HepG2 (cell line): ENCODE measurements around the gene ANKS1B. TPM values are rescaled to one million over a fixed set of nuclear protein-coding genes. Genes with fewer than 3 reads are reported as not detected.

Experiments
- ATAC-seq: fragments of 200-7000 bp; cut with Tn5 transposase; 3 replicates; pipeline ENCODE4 v1.9.1; 2020; ENCODE audit warnings: mild to moderate bottlenecking, moderate library complexity
- BruUV-seq: library from RNA; stranded (reverse); fragments of 400-500 nt; replicated peaks from 2 replicates; lab custom pipeline; 2021; lab: Mats Ljungman, UMichigan
- CTCF ChIA-PET: fragments of 300-600 bp; formaldehyde crosslinking; extraction: SDS; loops from one replicate; lab custom pipeline; 2021; ENCODE audit warnings: low total read pairs, inconsistent platforms, low intra/inter-chr PET ratio; lab: Yijun Ruan, JAX
- POLR2A ChIA-PET: fragments of 350-600 bp; sonication (Branson Sonifier 250); formaldehyde crosslinking; loops from one replicate; lab custom pipeline; 2020; ENCODE audit warnings: antibody characterized with exemption, inconsistent platforms; lab: Yijun Ruan, JAX
- DNase-seq: peaks from one replicate; pipeline ENCODE4 v3.0.0-alpha.2; 2015; ENCODE audit warnings: low spot score
- FAIRE-seq: peaks from 3 replicates; lab custom pipeline; 2011; peaks lifted over from hg19 to GRCh38; lab: Jason Lieb, UNC
- H2AFZ ChIP-seq: one replicate; pipeline ENCODE4 v1.6.1; 2011; ENCODE audit warnings: low read length, inconsistent platforms
- H3K27ac ChIP-seq: fragments of 300-600 bp; 3 replicates; pipeline ENCODE4 v1.8.0; 2011; ENCODE audit warnings: mixed run types, mild to moderate bottlenecking, mixed read lengths, low read length, inconsistent platforms; ENCODE audit not compliant: insufficient read depth; ENCODE audit errors: extremely low read length
- H3K27me3 ChIP-seq, 2 experiments: fragments of 200-600 bp in 1 of 2; 2 replicates in 1 of 2; 3 replicates in 1 of 2; pipeline versions ENCODE4 v1.6.0 to v1.8.0; 2011; ENCODE audit warnings: low read length in 2 of 2, mild to moderate bottlenecking in 2 of 2, moderate library complexity in 2 of 2, inconsistent platforms in 1 of 2; ENCODE audit not compliant: insufficient read depth in 2 of 2, control insufficient read depth in 1 of 2
- H3K36me3 ChIP-seq, 2 experiments: fragments of 200-600 bp in 1 of 2; replicated peaks in 1 of 2; 2 replicates in 1 of 2; 3 replicates in 1 of 2; pipeline versions ENCODE4 v1.5.1 to v1.8.0; 2011; ENCODE audit warnings: low read length in 2 of 2, inconsistent platforms in 1 of 2; ENCODE audit not compliant: insufficient read depth in 2 of 2, control insufficient read depth in 1 of 2
- H3K4me1 ChIP-seq: 2 replicates; pipeline ENCODE4 v1.5.1; 2012; ENCODE audit warnings: low read length, inconsistent platforms; ENCODE audit not compliant: insufficient read depth
- H3K4me2 ChIP-seq: 2 replicates; pipeline ENCODE4 v1.6.0; 2011; ENCODE audit warnings: low read depth, low read length, inconsistent platforms
- H3K4me3 ChIP-seq, 3 experiments: fragments of 200-600 bp in 1 of 3; sonication (generic), shearing (Covaris generic) in 1 of 3; replicated peaks in 1 of 3; 2 replicates each; pipeline ENCODE4 v1.5.1; 2011 to 2016; ENCODE audit warnings: low read length in 3 of 3, inconsistent platforms in 2 of 3, low read depth in 2 of 3, mild to moderate bottlenecking in 2 of 3, control low read depth in 1 of 3, mixed read lengths in 1 of 3; ENCODE audit not compliant: insufficient read depth in 1 of 3
- H3K79me2 ChIP-seq: one replicate; pipeline ENCODE4 v1.6.1; 2011; ENCODE audit warnings: low read length, inconsistent platforms; ENCODE audit not compliant: insufficient read depth
- H3K9ac ChIP-seq: 2 replicates; pipeline ENCODE4 v1.6.0; 2011; ENCODE audit warnings: mild to moderate bottlenecking, low read depth, low read length, inconsistent platforms; ENCODE audit not compliant: insufficient read depth
- H3K9me3 ChIP-seq: 2 replicates; pipeline ENCODE4 v1.5.1; 2012; ENCODE audit warnings: mild to moderate bottlenecking, low read length
- H4K20me1 ChIP-seq: 2 replicates; pipeline ENCODE4 v1.6.0; 2011; ENCODE audit warnings: inconsistent platforms, mild to moderate bottlenecking, low read length, moderate library complexity; ENCODE audit not compliant: insufficient read depth
- DMTF1 ChIP-seq: sonication (generic); formaldehyde crosslinking; IDR thresholded peaks from 2 replicates; pipeline ENCODE4 v1.4.0; 2020; ENCODE audit warnings: mild to moderate bottlenecking, missing genetic modification reagents
- KLF13 ChIP-seq: sonication (generic); formaldehyde crosslinking; IDR thresholded peaks from 2 replicates; pipeline ENCODE4 v1.4.0; 2020; ENCODE audit warnings: mild to moderate bottlenecking, missing genetic modification reagents
- MAFK ChIP-seq, 2 experiments: IDR thresholded peaks in 1 of 2; conservative IDR thresholded peaks in 1 of 2; 2 replicates each; pipeline ENCODE4 v1.6.1; 2011; ENCODE audit warnings: improper control_type of control experiment in 2 of 2, low read length in 2 of 2
- SRY ChIP-seq: sonication (generic); formaldehyde crosslinking; IDR thresholded peaks from 2 replicates; pipeline ENCODE4 v1.8.0; 2022; ENCODE audit warnings: mild to moderate bottlenecking, missing genetic modification reagents
- TFDP2 ChIP-seq: sonication (generic); formaldehyde crosslinking; IDR thresholded peaks from 2 replicates; pipeline ENCODE4 v1.4.0; 2020; ENCODE audit warnings: missing genetic modification reagents
- U2AF1 ChIP-seq: fragments of 200-400 bp; formaldehyde crosslinking; optimal IDR thresholded peaks from 2 replicates; pipeline ENCODE3; 2017; ENCODE audit warnings: mild to moderate bottlenecking, low read depth, low read length
- ZNF292 ChIP-seq: sonication (generic); formaldehyde crosslinking; IDR thresholded peaks from 2 replicates; pipeline ENCODE4 v1.8.1; 2022; ENCODE audit warnings: mild to moderate bottlenecking, low read depth, missing genetic modification reagents, borderline replicate concordance
- ZNF44 ChIP-seq: sonication (generic); formaldehyde crosslinking; IDR thresholded peaks from 2 replicates; pipeline ENCODE4 v1.5.1; 2020; ENCODE audit warnings: mild to moderate bottlenecking, missing genetic modification reagents
- ZNF652 ChIP-seq: IDR thresholded peaks from 2 replicates; pipeline ENCODE4 v1.6.1; 2016; ENCODE audit warnings: low read depth, borderline replicate concordance
- WGBS: methylation state at CpG from one replicate; pipeline ENCODE4 v1.1.6; 2017; ENCODE audit warnings: low lambda C conversion rate; 5-methylcytosine and 5-hydroxymethylcytosine counted together
- in situ Hi-C: cut with HindIII; loops from 2 replicates; pipeline ENCODE4 v1.10.0; 2017; ENCODE audit warnings: low pct_unique_long_range_greater_than_20kb; ENCODE audit not compliant: extremely low pct_ligation_motif_present
- intact Hi-C: fragments of 100-400 bp; cut with micrococcal nuclease; formaldehyde crosslinking; loops from one replicate; pipeline ENCODE4 v1.10.0; 2022; ENCODE audit not compliant: unreplicated experiment
- polyA plus RNA-seq, 8 experiments: library from polyadenylated mRNA; depleted of rRNA in 3 of 8; stranded (reverse) in 7 of 8; unstranded in 1 of 8; fragments of >200 nt; fragmentation: Illumina TruSeq in 4 of 8; extraction: Trizol in 4 of 8; gene quantifications; 2 replicates each; pipeline versions ENCODE4 v1.2.1 to v1.2.3, GENCODE V29; 2011 to 2016; ENCODE audit warnings: low read depth in 4 of 8, missing spikeins in 1 of 8, mixed read lengths in 1 of 8; ENCODE audit not compliant: insufficient read depth in 1 of 8
- total RNA-seq, 5 experiments: library from RNA; depleted of rRNA; stranded (reverse); fragments of >200 nt; fragmentation: Illumina TruSeq; extraction: Trizol; gene quantifications; 2 replicates each; pipeline ENCODE4 v1.2.3, GENCODE V29; 2016; ENCODE audit warnings: low read depth in 1 of 5
- TF ChIP-seq, protein P1 (sequence below): sonication (generic); formaldehyde crosslinking; IDR thresholded peaks from 2 replicates; pipeline ENCODE4 v1.4.0; 2020; ENCODE audit warnings: mild to moderate bottlenecking, missing genetic modification reagents

The ANKS1B gene
- total and polyA plus RNA-seq, 2 of the 13 experiments (the other 11 are each of a cell fraction or from before 2014, with no cell fraction given), result 0.15 TPM; not detected in 1

- Histone ChIP-seq H3K27ac (no peak overlapping the region), H3K4me3 (no peak overlapping the region), H3K9me3 (no peaks in the 10 kb centered on the region), H3K9ac (no peak overlapping the region), H4K20me1 (no peaks in the 10 kb centered on the region), H3K4me1 (no peaks in the 10 kb centered on the region), H3K27me3 (peaks cover 0 to 6% of the 10 kb centered on the region in 2 experiments; a peak in 2 of 5 replicates), H2AFZ (no peak overlapping the region), H3K79me2 (no peaks in the 10 kb centered on the region), H3K4me2 (no peak overlapping the region), H3K36me3 (no peaks in the 10 kb centered on the region)
- no peak for TF ChIP-seq DMTF1 (CRISPR knock-in tag)
- 0% methylated on average over 1 of the region's 1 CpG for WGBS
- CTCF ChIA-PET, result no interaction called here
- in situ Hi-C loops, result no loop called here
- DNase-seq (no peak), ATAC-seq (no peak), FAIRE-seq (no peak)
- no TSS peak for BruUV-seq
- intact Hi-C loops, result no loop called here
- POLR2A ChIA-PET, result no interaction called here
Measured at GRCh38 chr12:98873776-98874175, 1111.0 kb downstream of the ANKS1B start.

DNA sequence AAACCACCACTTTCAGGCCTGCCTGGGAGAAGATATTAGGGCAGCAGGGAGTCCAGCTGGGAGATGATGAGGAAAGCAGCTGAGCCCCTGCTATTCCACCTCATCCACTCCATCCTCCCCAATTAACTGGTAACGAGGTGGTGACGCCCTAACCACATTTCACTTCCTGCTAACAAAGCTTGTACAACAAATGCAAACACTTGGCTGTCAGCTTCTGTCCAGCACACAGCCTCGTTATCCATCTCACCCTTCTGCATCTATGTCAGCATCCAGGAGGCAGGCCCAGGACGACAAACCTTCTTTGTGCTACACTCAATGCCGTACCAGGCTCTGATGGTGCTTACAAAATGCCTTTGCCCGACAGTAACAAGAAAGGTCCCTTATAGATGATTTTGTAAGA is 1114.2 kb downstream of the ANKS1B start:
- POLR2A ChIA-PET, result no interaction called here
- TF ChIP-seq ZNF652 (CRISPR knock-in tag), result no peak
- no peak for TF ChIP-seq U2AF1
- TF ChIP-seq SRY (CRISPR knock-in tag), result no peak
- TF ChIP-seq MAFK (conservative IDR thresholded peaks at IDR 0.05 in 1 of 2, IDR thresholded peaks at IDR 0.05 in 1 of 2; ENCODE audit: low read length in 2 of 2), result no peak
- TF ChIP-seq ZNF44 (CRISPR knock-in tag), result no peak
- TF ChIP-seq TFDP2 (CRISPR knock-in tag), result no peak
- TF ChIP-seq, protein P1, sequence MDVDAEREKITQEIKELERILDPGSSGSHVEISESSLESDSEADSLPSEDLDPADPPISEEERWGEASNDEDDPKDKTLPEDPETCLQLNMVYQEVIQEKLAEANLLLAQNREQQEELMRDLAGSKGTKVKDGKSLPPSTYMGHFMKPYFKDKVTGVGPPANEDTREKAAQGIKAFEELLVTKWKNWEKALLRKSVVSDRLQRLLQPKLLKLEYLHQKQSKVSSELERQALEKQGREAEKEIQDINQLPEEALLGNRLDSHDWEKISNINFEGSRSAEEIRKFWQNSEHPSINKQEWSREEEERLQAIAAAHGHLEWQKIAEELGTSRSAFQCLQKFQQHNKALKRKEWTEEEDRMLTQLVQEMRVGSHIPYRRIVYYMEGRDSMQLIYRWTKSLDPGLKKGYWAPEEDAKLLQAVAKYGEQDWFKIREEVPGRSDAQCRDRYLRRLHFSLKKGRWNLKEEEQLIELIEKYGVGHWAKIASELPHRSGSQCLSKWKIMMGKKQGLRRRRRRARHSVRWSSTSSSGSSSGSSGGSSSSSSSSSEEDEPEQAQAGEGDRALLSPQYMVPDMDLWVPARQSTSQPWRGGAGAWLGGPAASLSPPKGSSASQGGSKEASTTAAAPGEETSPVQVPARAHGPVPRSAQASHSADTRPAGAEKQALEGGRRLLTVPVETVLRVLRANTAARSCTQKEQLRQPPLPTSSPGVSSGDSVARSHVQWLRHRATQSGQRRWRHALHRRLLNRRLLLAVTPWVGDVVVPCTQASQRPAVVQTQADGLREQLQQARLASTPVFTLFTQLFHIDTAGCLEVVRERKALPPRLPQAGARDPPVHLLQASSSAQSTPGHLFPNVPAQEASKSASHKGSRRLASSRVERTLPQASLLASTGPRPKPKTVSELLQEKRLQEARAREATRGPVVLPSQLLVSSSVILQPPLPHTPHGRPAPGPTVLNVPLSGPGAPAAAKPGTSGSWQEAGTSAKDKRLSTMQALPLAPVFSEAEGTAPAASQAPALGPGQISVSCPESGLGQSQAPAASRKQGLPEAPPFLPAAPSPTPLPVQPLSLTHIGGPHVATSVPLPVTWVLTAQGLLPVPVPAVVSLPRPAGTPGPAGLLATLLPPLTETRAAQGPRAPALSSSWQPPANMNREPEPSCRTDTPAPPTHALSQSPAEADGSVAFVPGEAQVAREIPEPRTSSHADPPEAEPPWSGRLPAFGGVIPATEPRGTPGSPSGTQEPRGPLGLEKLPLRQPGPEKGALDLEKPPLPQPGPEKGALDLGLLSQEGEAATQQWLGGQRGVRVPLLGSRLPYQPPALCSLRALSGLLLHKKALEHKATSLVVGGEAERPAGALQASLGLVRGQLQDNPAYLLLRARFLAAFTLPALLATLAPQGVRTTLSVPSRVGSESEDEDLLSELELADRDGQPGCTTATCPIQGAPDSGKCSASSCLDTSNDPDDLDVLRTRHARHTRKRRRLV (CRISPR knock-in tag), result no peak
- TF ChIP-seq ZNF292, result no peak
- no peak for TF ChIP-seq KLF13 (CRISPR knock-in tag)

More for the DNA sequence above, 1114.2 kb downstream of the ANKS1B start:
- Histone ChIP-seq H3K4me3 (no peak overlapping the region), H3K9me3 (no peaks in the 10 kb centered on the region), H3K4me1 (no peaks in the 10 kb centered on the region), H3K79me2 (no peaks in the 10 kb centered on the region), H3K4me2 (no peak overlapping the region), H2AFZ (no peak overlapping the region), H3K27ac (no peak overlapping the region), H3K27me3 (peaks cover 0 to 11% of the 10 kb centered on the region in 2 experiments; a peak in 3 of 5 replicates), H3K36me3 (no peaks in the 10 kb centered on the region), H3K9ac (no peak overlapping the region), H4K20me1 (no peaks in the 10 kb centered on the region)
- ATAC-seq (no peak), DNase-seq (no peak), FAIRE-seq (no peak)
- BruUV-seq, result no TSS peak
- WGBS, result 1% methylated on average over 6 of the region's 6 CpGs
- intact Hi-C loops (no loop called here), in situ Hi-C loops (no loop called here)
- CTCF ChIA-PET, result no interaction called here
